Vagina (tissue), 2 donors: ENCODE results near the gene ALKBH5.

ENCODE experiments used
- POLR2AphosphoS5 ChIP-seq, 2 donors: sonication (generic); formaldehyde crosslinking; IDR thresholded peaks; one replicate each; pipeline ENCODE4 v1.9.0; 2017; ENCODE audit warnings: antibody characterized with exemption in 2 of 2, mild to moderate bottlenecking in 2 of 2, low read depth in 1 of 2; ENCODE audit not compliant: insufficient read depth in 1 of 2
- TF ChIP-seq, protein P1 (sequence below), 3 experiments: fragments of 450-650 bp in 2 of 3; fragments of 200-600 bp in 1 of 3; sonication (generic) in 1 of 3; IDR thresholded peaks; one replicate each; pipeline ENCODE4 v1.5.1; 2017 to 2019; ENCODE audit warnings: antibody characterized with exemption in 3 of 3, mild to moderate bottlenecking in 2 of 3, moderate library complexity in 2 of 3

DNA sequence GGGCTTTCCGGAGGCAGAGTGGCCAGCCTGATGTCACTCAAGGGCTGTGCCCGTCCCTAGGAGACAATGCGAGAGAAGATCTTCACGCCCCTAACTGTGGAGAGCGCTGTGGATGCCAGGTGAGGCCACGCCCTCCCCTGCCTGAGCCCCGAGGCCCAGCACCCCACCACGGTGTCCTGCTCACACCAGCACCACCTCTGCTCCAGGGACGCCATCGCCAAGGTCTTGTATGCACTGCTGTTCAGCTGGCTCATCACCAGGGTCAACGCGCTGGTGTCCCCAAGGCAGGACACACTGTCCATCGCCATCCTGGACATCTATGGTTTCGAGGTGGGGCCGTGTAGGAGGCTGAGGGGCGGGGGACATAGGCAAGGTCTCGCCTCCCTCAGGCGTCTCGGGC, 47.3 kb upstream of the ALKBH5 start:
- TF ChIP-seq POLR2AphosphoS5 (IDR thresholded peaks at IDR 0.05; ENCODE audit: insufficient read depth in 1 of 2, low read depth in 1 of 2) = no peak
- TF ChIP-seq, protein P1, sequence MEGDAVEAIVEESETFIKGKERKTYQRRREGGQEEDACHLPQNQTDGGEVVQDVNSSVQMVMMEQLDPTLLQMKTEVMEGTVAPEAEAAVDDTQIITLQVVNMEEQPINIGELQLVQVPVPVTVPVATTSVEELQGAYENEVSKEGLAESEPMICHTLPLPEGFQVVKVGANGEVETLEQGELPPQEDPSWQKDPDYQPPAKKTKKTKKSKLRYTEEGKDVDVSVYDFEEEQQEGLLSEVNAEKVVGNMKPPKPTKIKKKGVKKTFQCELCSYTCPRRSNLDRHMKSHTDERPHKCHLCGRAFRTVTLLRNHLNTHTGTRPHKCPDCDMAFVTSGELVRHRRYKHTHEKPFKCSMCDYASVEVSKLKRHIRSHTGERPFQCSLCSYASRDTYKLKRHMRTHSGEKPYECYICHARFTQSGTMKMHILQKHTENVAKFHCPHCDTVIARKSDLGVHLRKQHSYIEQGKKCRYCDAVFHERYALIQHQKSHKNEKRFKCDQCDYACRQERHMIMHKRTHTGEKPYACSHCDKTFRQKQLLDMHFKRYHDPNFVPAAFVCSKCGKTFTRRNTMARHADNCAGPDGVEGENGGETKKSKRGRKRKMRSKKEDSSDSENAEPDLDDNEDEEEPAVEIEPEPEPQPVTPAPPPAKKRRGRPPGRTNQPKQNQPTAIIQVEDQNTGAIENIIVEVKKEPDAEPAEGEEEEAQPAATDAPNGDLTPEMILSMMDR (IDR thresholded peaks at IDR 0.05) = no peak
